RCC 7860 (cell line): ENCODE results near the gene BPIFA3.

Experiments used
- DNase-seq: peaks from one replicate; pipeline ENCODE4 v3.0.0-alpha.2; 2015; ENCODE audit warnings: low spot score
- FAIRE-seq: peaks from 2 replicates; lab custom pipeline; 2012; peaks lifted over from hg19 to GRCh38; lab: Jason Lieb, UNC

BPIFA3 gene

GRCh38 chr20:33259371-33259770 is 42.2 kb downstream of the BPIFA3 start:
- FAIRE-seq = no peak

GRCh38 chr20:33261465-33261864 is 44.3 kb downstream of the BPIFA3 start:
- FAIRE-seq = no peak
- no peak for DNase-seq

More at GRCh38 chr20:33259371-33259770, 42.2 kb downstream of the BPIFA3 start:
- DNase-seq = no peak

- no peak for FAIRE-seq
- DNase-seq = peak; percentile 28
Measured at GRCh38 chr20:33262658-33263065, 45.5 kb downstream of the BPIFA3 start.

- FAIRE-seq (no peak), DNase-seq (no peak)
Measured at GRCh38 chr20:33263784-33264183, 46.6 kb downstream of the BPIFA3 start.

GRCh38 chr20:33267701-33268100 is 50.5 kb downstream of the BPIFA3 start:
- FAIRE-seq (no peak), DNase-seq (no peak)

GRCh38 chr20:33272155-33272873 is 55.2 kb downstream of the BPIFA3 start:
- no peak for FAIRE-seq
- DNase-seq = no peak

GRCh38 chr20:33273117-33273851 is 56.1 kb downstream of the BPIFA3 start:
- FAIRE-seq (no peak), DNase-seq (no peak)

- no peak for FAIRE-seq
- DNase-seq = no peak
Measured at GRCh38 chr20:33275215-33275614, 58.1 kb downstream of the BPIFA3 start.

GRCh38 chr20:33275871-33276270 is 58.7 kb downstream of the BPIFA3 start:
- no peak for DNase-seq
- no peak for FAIRE-seq

- FAIRE-seq (no peak), DNase-seq (no peak)
Measured at GRCh38 chr20:33276303-33277113, 59.4 kb downstream of the BPIFA3 start.
